ENCODE data around the gene EFCC1.

EFCC1 gene

DNA sequence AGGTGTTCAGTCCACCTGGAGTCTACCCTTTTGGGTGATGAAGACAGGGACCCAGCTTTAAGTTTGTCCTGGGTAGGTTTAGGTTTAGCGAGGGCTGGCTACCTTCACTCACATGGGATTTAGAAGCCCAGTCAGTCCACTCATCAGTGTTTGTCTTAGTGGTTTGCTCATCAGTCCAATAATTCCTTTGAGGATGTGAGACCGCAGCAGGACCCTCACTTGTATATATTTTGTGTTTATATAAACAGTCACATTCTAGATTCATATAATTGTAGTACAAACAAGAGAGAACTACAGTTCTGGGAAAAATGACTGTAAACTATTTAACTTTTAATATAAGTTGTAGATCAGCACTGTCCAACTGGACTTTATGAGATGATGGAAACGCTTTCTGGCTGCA is 18.2 kb downstream of the EFCC1 start:
- Histone ChIP-seq H3K4me1 (ENCODE audit: control insufficient read depth in 1 of 2, insufficient read depth in 2 of 2, low read length in 2 of 2) (peaks cover 0 to 5% of the 10 kb centered on the region in 2 experiments), H2BK12ac (ENCODE audit: low read length) (no peak overlapping the region), H3K4ac (ENCODE audit: low read depth, low read length) (no peak overlapping the region), H3K79me1 (ENCODE audit: low read length) (no peaks in the 10 kb centered on the region), H3K79me2 (ENCODE audit: control insufficient read depth, insufficient read depth, low read length, poor library complexity) (no peaks in the 10 kb centered on the region), H3K23ac (ENCODE audit: low read length) (no peak overlapping the region), H3K18ac (ENCODE audit: low read length) (no peak overlapping the region), H2BK5ac (ENCODE audit: low read depth, low read length, poor library complexity) (no peak overlapping the region), H3K4me3 (ENCODE audit: low read depth, low read length) (no peak overlapping the region), H3K27me3 (ENCODE audit: insufficient read depth, low read length) (no peaks in the 10 kb centered on the region), H3K36me3 (ENCODE audit: control insufficient read depth in 1 of 2, insufficient read depth in 2 of 2, low read length in 2 of 2) (no peaks in the 10 kb centered on the region), H3K14ac (ENCODE audit: low read length) (no peak overlapping the region), H4K8ac (ENCODE audit: low read depth, low read length) (no peak overlapping the region), H3K9ac (ENCODE audit: low read length) (no peak overlapping the region), H3K27ac (ENCODE audit: low read depth, low read length) (no peak overlapping the region), H2AFZ (ENCODE audit: insufficient read depth, low read length, poor library complexity) (no peak overlapping the region), H2BK120ac (ENCODE audit: insufficient read depth, low read length, poor library complexity) (no peak overlapping the region), H3K9me3 (ENCODE audit: insufficient read depth, low read depth, low read length) (no peaks in the 10 kb centered on the region), H4K91ac (ENCODE audit: low read depth, low read length) (no peak overlapping the region), H4K12ac (ENCODE audit: low read depth, low read length) (no peak overlapping the region), H3K4me2 (ENCODE audit: low read length) (no peak overlapping the region), H2AK5ac (ENCODE audit: low read length) (no peak overlapping the region)
- DNase-seq: no peak
- WGBS (ENCODE audit: extremely low coverage, insufficient coverage, insufficient read length): no CpG with 5 or more reads among the region's 3 CpGs

DNA sequence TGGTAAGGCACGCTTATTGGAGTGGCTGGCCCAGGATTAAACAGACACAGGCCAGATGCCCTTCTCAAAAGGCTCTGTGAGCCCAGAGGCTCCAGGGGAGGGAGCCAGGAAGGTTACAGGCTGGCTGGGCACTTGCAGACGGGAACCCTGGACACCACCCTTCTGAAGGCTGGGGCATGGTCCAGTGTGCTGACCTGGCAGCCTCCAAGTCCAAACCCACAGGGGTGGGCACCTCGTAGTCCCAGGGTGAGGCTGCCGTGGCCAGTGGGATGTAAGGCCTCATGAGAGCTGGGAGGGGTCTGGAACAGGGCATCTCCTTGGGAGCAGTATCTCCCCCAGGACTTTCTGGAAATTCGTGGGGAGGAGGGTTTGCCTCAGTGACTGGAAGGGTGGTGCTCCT is 19.6 kb downstream of the EFCC1 start:
- Histone ChIP-seq H4K12ac (ENCODE audit: low read depth, low read length) (no peak overlapping the region), H3K14ac (ENCODE audit: low read length) (no peak overlapping the region), H3K9me3 (ENCODE audit: insufficient read depth, low read depth, low read length) (no peaks in the 10 kb centered on the region), H4K8ac (ENCODE audit: low read depth, low read length) (no peak overlapping the region), H3K27me3 (ENCODE audit: insufficient read depth, low read length) (no peaks in the 10 kb centered on the region), H3K18ac (ENCODE audit: low read length) (no peak overlapping the region), H3K4me1 (ENCODE audit: control insufficient read depth in 1 of 2, insufficient read depth in 2 of 2, low read length in 2 of 2) (peaks cover 0 to 5% of the 10 kb centered on the region in 2 experiments), H2BK5ac (ENCODE audit: low read depth, low read length, poor library complexity) (no peak overlapping the region), H3K4me2 (ENCODE audit: low read length) (no peak overlapping the region), H3K4ac (ENCODE audit: low read depth, low read length) (no peak overlapping the region), H3K36me3 (ENCODE audit: control insufficient read depth in 1 of 2, insufficient read depth in 2 of 2, low read length in 2 of 2) (no peaks in the 10 kb centered on the region), H2AK5ac (ENCODE audit: low read length) (no peak overlapping the region), H3K79me1 (ENCODE audit: low read length) (no peaks in the 10 kb centered on the region), H3K79me2 (ENCODE audit: control insufficient read depth, insufficient read depth, low read length, poor library complexity) (no peaks in the 10 kb centered on the region), H2BK12ac (ENCODE audit: low read length) (no peak overlapping the region), H3K27ac (ENCODE audit: low read depth, low read length) (no peak overlapping the region), H3K9ac (ENCODE audit: low read length) (no peak overlapping the region), H2BK120ac (ENCODE audit: insufficient read depth, low read length, poor library complexity) (no peak overlapping the region), H2AFZ (ENCODE audit: insufficient read depth, low read length, poor library complexity) (no peak overlapping the region), H3K23ac (ENCODE audit: low read length) (no peak overlapping the region), H3K4me3 (ENCODE audit: low read depth, low read length) (no peak overlapping the region), H4K91ac (ENCODE audit: low read depth, low read length) (no peak overlapping the region)
- no peak for DNase-seq
- no CpG with 5 or more reads among the region's 5 CpGs for WGBS (ENCODE audit: extremely low coverage, insufficient coverage, insufficient read length)

DNA sequence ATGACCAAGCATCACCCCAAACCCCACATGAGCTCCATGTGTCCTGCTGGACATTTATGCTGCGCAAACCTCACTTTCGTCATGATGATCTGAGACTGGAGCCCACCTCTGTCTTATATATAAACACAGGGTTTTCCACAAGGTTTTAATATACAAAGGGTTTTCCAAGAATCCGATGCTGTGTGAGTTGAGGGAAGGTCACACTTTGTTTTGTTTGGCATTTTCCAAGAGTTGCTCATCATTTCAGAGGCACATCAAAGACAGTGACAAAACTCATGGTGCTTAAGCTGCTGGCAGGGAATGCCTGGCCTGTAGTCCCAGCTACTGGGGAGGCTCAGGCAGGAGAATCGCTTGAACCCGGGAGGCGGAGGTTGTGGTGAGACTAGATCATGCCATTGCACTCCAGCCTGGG is 20.0 kb downstream of the EFCC1 start:
- Histone ChIP-seq H4K91ac (ENCODE audit: low read depth, low read length) (no peak overlapping the region), H3K14ac (ENCODE audit: low read length) (no peak overlapping the region), H2BK120ac (ENCODE audit: insufficient read depth, low read length, poor library complexity) (no peak overlapping the region), H3K4me2 (ENCODE audit: low read length) (no peak overlapping the region), H3K18ac (ENCODE audit: low read length) (no peak overlapping the region), H2BK5ac (ENCODE audit: low read depth, low read length, poor library complexity) (no peak overlapping the region), H2BK12ac (ENCODE audit: low read length) (no peak overlapping the region), H3K4me1 (ENCODE audit: control insufficient read depth in 1 of 2, insufficient read depth in 2 of 2, low read length in 2 of 2) (peaks cover 0 to 3% of the 10 kb centered on the region in 2 experiments), H3K23ac (ENCODE audit: low read length) (no peak overlapping the region), H3K4me3 (ENCODE audit: low read depth, low read length) (no peak overlapping the region), H3K79me2 (ENCODE audit: control insufficient read depth, insufficient read depth, low read length, poor library complexity) (no peaks in the 10 kb centered on the region), H4K8ac (ENCODE audit: low read depth, low read length) (no peak overlapping the region), H4K12ac (ENCODE audit: low read depth, low read length) (no peak overlapping the region), H2AFZ (ENCODE audit: insufficient read depth, low read length, poor library complexity) (no peak overlapping the region), H3K9ac (ENCODE audit: low read length) (no peak overlapping the region), H3K9me3 (ENCODE audit: insufficient read depth, low read depth, low read length) (no peaks in the 10 kb centered on the region), H3K79me1 (ENCODE audit: low read length) (no peaks in the 10 kb centered on the region), H3K36me3 (ENCODE audit: control insufficient read depth in 1 of 2, insufficient read depth in 2 of 2, low read length in 2 of 2) (no peaks in the 10 kb centered on the region), H3K4ac (ENCODE audit: low read depth, low read length) (no peak overlapping the region), H3K27ac (ENCODE audit: low read depth, low read length) (no peak overlapping the region), H3K27me3 (ENCODE audit: insufficient read depth, low read length) (no peaks in the 10 kb centered on the region), H2AK5ac (ENCODE audit: low read length) (no peak overlapping the region)
- DNase-seq: peak in 1 of 2 donors; percentile 50
- no CpG with 5 or more reads among the region's 6 CpGs for WGBS (ENCODE audit: extremely low coverage, insufficient coverage, insufficient read length)

DNA sequence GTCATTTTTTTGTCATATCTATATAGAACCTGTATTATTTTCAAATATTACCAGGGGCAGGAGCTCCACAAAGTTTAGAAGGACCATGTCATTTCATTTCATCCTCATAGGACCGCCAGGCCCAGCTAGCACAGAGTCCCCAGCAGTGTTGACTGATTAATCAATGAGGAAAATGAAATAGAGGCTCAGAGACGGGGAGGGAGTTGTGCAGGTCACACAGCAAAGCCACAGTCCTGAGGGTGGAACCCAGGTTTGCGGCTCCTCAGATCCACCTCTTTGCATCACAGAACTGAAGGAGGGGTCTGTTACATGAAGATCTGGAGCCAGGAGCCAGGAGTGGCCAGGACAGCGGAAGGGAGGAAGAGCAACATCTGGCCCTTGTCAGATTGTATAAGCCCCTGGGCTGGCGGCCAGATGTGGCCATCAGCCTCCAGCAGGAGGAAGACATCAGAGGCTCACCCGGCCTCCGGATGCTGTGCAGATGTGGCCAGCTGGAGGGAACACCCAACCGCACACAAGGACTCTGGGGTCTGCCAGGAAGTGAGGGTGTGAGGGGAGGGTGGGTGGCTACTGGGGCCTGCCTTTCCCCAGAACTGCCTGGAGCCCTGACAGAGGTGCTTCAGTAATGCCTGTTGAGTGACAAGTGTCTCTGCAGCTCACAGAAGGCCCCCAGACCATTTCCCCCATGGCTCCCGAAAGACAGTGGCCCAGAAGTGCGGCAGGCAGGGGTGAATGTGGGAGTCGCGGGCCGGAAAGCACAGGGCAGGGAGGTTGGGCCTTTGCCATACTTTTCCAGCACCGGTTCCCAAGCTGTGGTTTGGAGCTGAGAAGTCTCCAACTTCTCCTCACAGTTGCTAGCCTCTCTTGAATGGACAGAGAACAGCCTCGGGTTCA is 21.3 kb downstream of the EFCC1 start:
- Histone ChIP-seq H3K9ac (ENCODE audit: low read length) (no peak overlapping the region), H4K91ac (ENCODE audit: low read depth, low read length) (no peak overlapping the region), H3K23ac (ENCODE audit: low read length) (no peak overlapping the region), H4K8ac (ENCODE audit: low read depth, low read length) (no peak overlapping the region), H3K36me3 (ENCODE audit: control insufficient read depth in 1 of 2, insufficient read depth in 2 of 2, low read length in 2 of 2) (no peaks in the 10 kb centered on the region), H2AK5ac (ENCODE audit: low read length) (no peak overlapping the region), H3K4me3 (ENCODE audit: low read depth, low read length) (no peak overlapping the region), H3K27me3 (ENCODE audit: insufficient read depth, low read length) (no peaks in the 10 kb centered on the region), H4K12ac (ENCODE audit: low read depth, low read length) (no peak overlapping the region), H3K4me1 (ENCODE audit: control insufficient read depth in 1 of 2, insufficient read depth in 2 of 2, low read length in 2 of 2) (peaks cover 3 to 8% of the 10 kb centered on the region in 2 experiments), H3K4ac (ENCODE audit: low read depth, low read length) (no peak overlapping the region), H3K79me2 (ENCODE audit: control insufficient read depth, insufficient read depth, low read length, poor library complexity) (no peaks in the 10 kb centered on the region), H3K14ac (ENCODE audit: low read length) (no peak overlapping the region), H3K4me2 (ENCODE audit: low read length) (no peak overlapping the region), H3K27ac (ENCODE audit: low read depth, low read length) (no peak overlapping the region), H2BK120ac (ENCODE audit: insufficient read depth, low read length, poor library complexity) (no peak overlapping the region), H3K79me1 (ENCODE audit: low read length) (no peaks in the 10 kb centered on the region), H2BK12ac (ENCODE audit: low read length) (no peak overlapping the region), H3K18ac (ENCODE audit: low read length) (no peak overlapping the region), H2AFZ (ENCODE audit: insufficient read depth, low read length, poor library complexity) (no peak overlapping the region), H2BK5ac (ENCODE audit: low read depth, low read length, poor library complexity) (no peak overlapping the region), H3K9me3 (ENCODE audit: insufficient read depth, low read depth, low read length) (no peaks in the 10 kb centered on the region)
- DNase-seq: no peak
- no CpG with 5 or more reads among the region's 15 CpGs for WGBS (ENCODE audit: extremely low coverage, insufficient coverage, insufficient read length)

Data from trophoblast cell (in vitro differentiated cells and primary cell).